Testis (tissue), 3 donors: Measurements from ENCODE around the gene TYROBP. TPM values are rescaled to one million over a fixed set of nuclear protein-coding genes. Genes with fewer than 3 reads are reported as not detected.
A peak's percentile ranks its signal among the peaks of the same experiment; 100 is the strongest.

Experiments used
- DNase-seq: peaks from one replicate; pipeline ENCODE4 v3.0.0-alpha.2; 2019
- H3K27ac ChIP-seq, 2 donors: fragments of 200-600 bp; sonication (generic); one replicate each; pipeline ENCODE4 v1.5.1; 2019
- H3K27me3 ChIP-seq: fragments of 200-600 bp; sonication (generic); one replicate; pipeline ENCODE4 v1.5.1; 2019
- H3K36me3 ChIP-seq: fragments of 200-600 bp; sonication (generic); one replicate; pipeline ENCODE4 v1.5.1; 2017; ENCODE audit warnings: low read depth; ENCODE audit errors: missing control alignments
- H3K4me1 ChIP-seq: fragments of 200-600 bp; sonication (generic); one replicate; pipeline ENCODE4 v1.5.1; 2019
- H3K4me3 ChIP-seq, 2 donors: fragments of 200-600 bp; sonication (generic); one replicate each; pipeline ENCODE4 v1.5.1; 2017 to 2019
- H3K9me3 ChIP-seq: fragments of 200-600 bp; sonication (generic); one replicate; pipeline ENCODE4 v1.5.1; 2017
- CTCF ChIP-seq, 3 experiments: fragments of 450-650 bp in 2 of 3; fragments of 200-600 bp in 1 of 3; sonication (generic) in 1 of 3; IDR thresholded peaks; one replicate each; pipeline ENCODE4 v1.5.1; 2016 to 2019; ENCODE audit warnings: antibody characterized with exemption in 3 of 3, mild to moderate bottlenecking in 2 of 3, moderate library complexity in 1 of 3
- POLR2A ChIP-seq: fragments of 450-650 bp; IDR thresholded peaks from one replicate; pipeline ENCODE4 v1.6.1; 2017; ENCODE audit warnings: antibody characterized with exemption, mild to moderate bottlenecking, moderate library complexity
- WGBS, 2 donors: methylation state at CpG; one replicate each; pipeline ENCODE4 v1.1.5; 2018; 5-methylcytosine and 5-hydroxymethylcytosine counted together
- intact Hi-C: fragments of 100-400 bp; cut with DNase I; formaldehyde crosslinking; loops from one replicate; pipeline ENCODE4 v1.15.1; 2023; ENCODE audit warnings: low total_unique reads
- polyA plus RNA-seq: library from polyadenylated mRNA; stranded (reverse); fragments of 350-450 nt; fragmentation: Illumina TruSeq; extraction: RNeasy Lipid Tissue Mini Kit (QIAGEN cat#74804); gene quantifications from one replicate; pipeline ENCODE4 v1.2.3, GENCODE V29; 2014; ENCODE audit warnings: low read depth, low replicate concordance; ENCODE audit not compliant: insufficient read depth
- total RNA-seq, 2 donors: library from RNA; depleted of rRNA; stranded (reverse); fragments of >200 nt; gene quantifications; one replicate each; pipeline ENCODE4 v1.2.3, GENCODE V29; 2016

TYROBP gene
- total and polyA plus RNA-seq, 3 donors from 2014 or later, result 2.9 to 77.5 (median 21.7) TPM

- no peaks in the 10 kb centered on the region for H3K36me3 ChIP-seq
- H3K27me3 ChIP-seq, result no peaks in the 10 kb centered on the region
- no peaks in the 10 kb centered on the region for H3K9me3 ChIP-seq
- intact Hi-C loops, result loop anchor here (2.0 kb wide), 1 partner anchor 51 kb away; no protein-coding TSS in a partner anchor
- TF ChIP-seq CTCF (IDR thresholded peaks at IDR 0.05) (peak in 1 of 3 experiments; percentile 9), POLR2A (no peak)
- WGBS, 2 donors, result 5 to 7% methylated on average over 9 of the region's 9 CpGs
- no peak overlapping the region for H3K4me3 ChIP-seq
- no peak overlapping the region for H3K27ac ChIP-seq
- DNase-seq, result no peak
- peaks cover 10% of the 10 kb centered on the region for H3K4me1 ChIP-seq
Observed at GRCh38 chr19:35931874-35932202, 23.7 kb upstream of the TYROBP start.

- Histone ChIP-seq H3K27ac (peak overlapping the region; percentile 55 to 59), H3K36me3 (no peaks in the 10 kb centered on the region), H3K9me3 (no peaks in the 10 kb centered on the region), H3K4me1 (peaks cover 8% of the 10 kb centered on the region), H3K27me3 (no peaks in the 10 kb centered on the region), H3K4me3 (peak overlapping the region; percentile 7 to 27)
- WGBS, 2 donors, result 1% methylated on average over 16 to 47 of the region's 47 CpGs
- TF ChIP-seq CTCF (IDR thresholded peaks at IDR 0.05), result peak; percentile 82 to 98 (median 97)
- peak; percentile 53 for TF ChIP-seq POLR2A
- DNase-seq, result peak; percentile 99
- intact Hi-C loops, result no loop called here
Observed at GRCh38 chr19:35931161-35931873, 23.2 kb upstream of the TYROBP start.

- H3K27ac ChIP-seq, result no peak overlapping the region
- intact Hi-C loops, result no loop called here
Observed at GRCh38 chr19:35929876-35930275, 21.8 kb upstream of the TYROBP start.

GRCh38 chr19:35928507-35928906 lies 20.4 kb upstream of the TYROBP start:
- no peak for TF ChIP-seq CTCF (IDR thresholded peaks at IDR 0.05)
- no peak for TF ChIP-seq POLR2A

More at GRCh38 chr19:35929876-35930275, 21.8 kb upstream of the TYROBP start:
- H3K27me3 ChIP-seq, result no peaks in the 10 kb centered on the region
- H3K36me3 ChIP-seq, result no peaks in the 10 kb centered on the region
- TF ChIP-seq POLR2A (no peak), CTCF (IDR thresholded peaks at IDR 0.05) (no peak)
- no peak overlapping the region for H3K4me3 ChIP-seq
- DNase-seq, result no peak
- WGBS, 2 donors, result 72 to 78% methylated on average over 2 of the region's 2 CpGs
- peaks cover 3% of the 10 kb centered on the region for H3K4me1 ChIP-seq
- H3K9me3 ChIP-seq, result no peaks in the 10 kb centered on the region

GRCh38 chr19:35925501-35925900 lies 17.4 kb upstream of the TYROBP start:
- DNase-seq, result no peak
- 93 to 96% methylated on average over 3 of the region's 3 CpGs for WGBS, 2 donors
- no peaks in the 10 kb centered on the region for H3K4me1 ChIP-seq
- H3K27ac ChIP-seq, result no peak overlapping the region
- H3K36me3 ChIP-seq, result no peaks in the 10 kb centered on the region
- no peak overlapping the region for H3K4me3 ChIP-seq
- TF ChIP-seq POLR2A, result no peak
- no peak for TF ChIP-seq CTCF (IDR thresholded peaks at IDR 0.05)
- no peaks in the 10 kb centered on the region for H3K27me3 ChIP-seq
- intact Hi-C loops, result no loop called here
- H3K9me3 ChIP-seq, result no peaks in the 10 kb centered on the region

More at GRCh38 chr19:35928507-35928906, 20.4 kb upstream of the TYROBP start:
- Histone ChIP-seq H3K4me3 (no peak overlapping the region), H3K27me3 (no peaks in the 10 kb centered on the region), H3K4me1 (peaks cover 3% of the 10 kb centered on the region), H3K36me3 (no peaks in the 10 kb centered on the region), H3K27ac (no peak overlapping the region), H3K9me3 (no peaks in the 10 kb centered on the region)
- 79 to 82% methylated on average over 5 of the region's 5 CpGs for WGBS, 2 donors
- intact Hi-C loops, result no loop called here
- no peak for DNase-seq
